Endothelial cell of umbilical vein (primary cell): Measurements from ENCODE around the gene TOM1L1. TPM values are rescaled to one million over a fixed set of nuclear protein-coding genes. Genes with fewer than 3 reads are reported as not detected.

ENCODE experiments used
- BruUV-seq: library from RNA; stranded (reverse); fragments of 400-500 nt; replicated peaks from 2 replicates; lab custom pipeline; 2021; lab: Mats Ljungman, UMichigan
- CTCF ChIA-PET: fragments of 300-600, 350-600 bp; sonication (Branson Sonifier 250); formaldehyde crosslinking; loops from one replicate; lab custom pipeline; 2021; ENCODE audit warnings: antibody characterized with exemption, inconsistent platforms; lab: Charles Lee
- POLR2A ChIA-PET: fragments of 300-600, 350-600 bp; sonication (Branson Sonifier 250); formaldehyde crosslinking; loops from one replicate; lab custom pipeline; 2021; ENCODE audit warnings: antibody characterized with exemption, inconsistent platforms; lab: Charles Lee
- DNase-seq: peaks from one replicate; pipeline ENCODE4 v3.0.0-alpha.2; 2011; ENCODE audit warnings: low read depth, low spot score
- FAIRE-seq: peaks from 2 replicates; lab custom pipeline; 2011; peaks lifted over from hg19 to GRCh38; lab: Jason Lieb, UNC
- H2AFZ ChIP-seq: 2 replicates; pipeline ENCODE4 v1.6.0; 2012; ENCODE audit warnings: low read depth, low read length, control low read depth, inconsistent platforms
- H3K27ac ChIP-seq: 2 replicates; pipeline ENCODE4 v1.5.1; 2011; ENCODE audit warnings: low read depth, mild to moderate bottlenecking, control low read depth, low read length, moderate library complexity; ENCODE audit not compliant: insufficient read depth
- H3K27me3 ChIP-seq, 2 experiments: 2 replicates each; pipeline versions ENCODE4 v1.6.0 to v1.6.1; 2011; ENCODE audit warnings: low read length in 2 of 2, mixed read lengths in 1 of 2; ENCODE audit not compliant: control insufficient read depth in 2 of 2, insufficient read depth in 2 of 2
- H3K36me3 ChIP-seq, 2 experiments: 2 replicates in 1 of 2; 3 replicates in 1 of 2; pipeline ENCODE4 v1.5.1; 2011; ENCODE audit warnings: low read length in 2 of 2, mild to moderate bottlenecking in 1 of 2, moderate library complexity in 1 of 2; ENCODE audit not compliant: control insufficient read depth in 2 of 2, insufficient read depth in 2 of 2; ENCODE audit errors: extremely low read depth in 1 of 2
- H3K4me1 ChIP-seq: 3 replicates; pipeline ENCODE4 v1.5.1; 2011; ENCODE audit warnings: mild to moderate bottlenecking, low read length; ENCODE audit not compliant: control insufficient read depth, insufficient read depth; ENCODE audit errors: extremely low read depth
- H3K4me2 ChIP-seq: 2 replicates; pipeline ENCODE4 v1.6.1; 2011; ENCODE audit warnings: low read length, control low read depth, mixed read lengths; ENCODE audit not compliant: insufficient read depth
- H3K4me3 ChIP-seq, 3 experiments: fragments of 200-600 bp in 1 of 3; sonication (generic), shearing (Covaris generic) in 1 of 3; replicated peaks in 1 of 3; 2 replicates each; pipeline ENCODE4 v1.5.1; 2011 to 2016; ENCODE audit warnings: control low read depth in 3 of 3, low read length in 3 of 3, mild to moderate bottlenecking in 2 of 3, inconsistent platforms in 1 of 3, low read depth in 1 of 3, moderate library complexity in 1 of 3; ENCODE audit not compliant: insufficient read depth in 1 of 3
- H3K79me2 ChIP-seq: 2 replicates; pipeline ENCODE4 v1.6.0; 2012; ENCODE audit warnings: low read length, inconsistent platforms; ENCODE audit not compliant: control insufficient read depth, insufficient read depth
- H3K9ac ChIP-seq: replicated peaks from 2 replicates; pipeline ENCODE3; 2011; ENCODE audit warnings: low read length, control low read depth; ENCODE audit not compliant: insufficient read depth; ENCODE audit errors: extremely low read depth
- H3K9me1 ChIP-seq: replicated peaks from 3 replicates; pipeline ENCODE4 v1.6.0; 2011; ENCODE audit warnings: mild to moderate bottlenecking, low read length; ENCODE audit not compliant: control insufficient read depth, insufficient read depth; ENCODE audit errors: extremely low read depth
- H3K9me3 ChIP-seq: replicated peaks from 2 replicates; pipeline ENCODE4 v1.5.1; 2012; ENCODE audit warnings: low read length, inconsistent platforms; ENCODE audit not compliant: control insufficient read depth, insufficient read depth
- H4K20me1 ChIP-seq: replicated peaks from 2 replicates; pipeline ENCODE3; 2011; ENCODE audit warnings: mild to moderate bottlenecking, low read length; ENCODE audit not compliant: control insufficient read depth, insufficient read depth; ENCODE audit errors: extremely low read depth
- CTCF ChIP-seq, 2 donors: IDR thresholded peaks; 1 replicate in 1 of 2; 2 replicates in 1 of 2; pipeline ENCODE4 v1.5.1; 2011; ENCODE audit warnings: low read length in 2 of 2, mild to moderate bottlenecking in 2 of 2, moderate library complexity in 2 of 2, control low read depth in 1 of 2, inconsistent platforms in 1 of 2, low read depth in 1 of 2; ENCODE audit not compliant: insufficient read depth in 1 of 2; ENCODE audit errors: extremely low read depth in 1 of 2
- EZH2 ChIP-seq: IDR thresholded peaks from 2 replicates; pipeline ENCODE4 v1.6.1; 2012; ENCODE audit warnings: borderline replicate concordance, low read depth, mild to moderate bottlenecking, moderate library complexity, low read length, inconsistent platforms; ENCODE audit not compliant: severe bottlenecking
- FOS ChIP-seq: IDR thresholded peaks from 2 replicates; pipeline ENCODE4 v1.6.1; 2011; ENCODE audit warnings: mild to moderate bottlenecking, low read length, moderate library complexity, borderline replicate concordance; ENCODE audit not compliant: insufficient read depth
- GATA2 ChIP-seq: IDR thresholded peaks from 2 replicates; pipeline ENCODE4 v1.7.0; 2011; ENCODE audit warnings: low read depth, mild to moderate bottlenecking, moderate library complexity, mixed read lengths, low read length; ENCODE audit not compliant: insufficient read length, insufficient read depth
- JUN ChIP-seq: IDR thresholded peaks from 2 replicates; pipeline ENCODE4 v1.6.1; 2011; ENCODE audit warnings: borderline replicate concordance, low read depth; ENCODE audit not compliant: insufficient read length, insufficient read depth
- MAX ChIP-seq: IDR thresholded peaks from 2 replicates; pipeline ENCODE4 v1.6.1; 2011; ENCODE audit not compliant: insufficient read depth, insufficient read length
- MYC ChIP-seq: IDR thresholded peaks from one replicate; pipeline ENCODE4 v1.6.1; 2011; ENCODE audit warnings: mild to moderate bottlenecking, low read depth, low read length
- POLR2A ChIP-seq: IDR thresholded peaks from 2 replicates; pipeline ENCODE4 v1.6.1; 2012; ENCODE audit warnings: low read depth, mild to moderate bottlenecking, control low read depth, low read length
- POLR2AphosphoS5 ChIP-seq: IDR thresholded peaks from 2 replicates; pipeline ENCODE4 v1.6.1; 2012; ENCODE audit warnings: low read depth, mild to moderate bottlenecking, control low read depth, low read length, moderate library complexity; ENCODE audit not compliant: insufficient read depth
- dilution Hi-C: fragments of 300-500 bp; cut with MboI; formaldehyde crosslinking; loops from one replicate; pipeline ENCODE4 v1.15.0; 2019; ENCODE audit warnings: low sequenced_read_pairs; ENCODE audit not compliant: extremely low pct_ligation_motif_present
- intact Hi-C: fragments of 100-400 bp; cut with micrococcal nuclease; formaldehyde crosslinking; loops from one replicate; pipeline ENCODE4 v1.10.0; 2022
- polyA plus RNA-seq, 4 experiments: library from polyadenylated mRNA; depleted of rRNA in 3 of 4; stranded (reverse) in 3 of 4; unstranded in 1 of 4; fragments of >200 nt; gene quantifications; 2 replicates each; pipeline versions ENCODE4 v1.2.1 to v1.2.3, GENCODE V29; 2011 to 2012; ENCODE audit warnings: missing spikeins in 1 of 4
- total RNA-seq: library from RNA; stranded (reverse); gene quantifications from 2 replicates; pipeline ENCODE4 v1.2.3, GENCODE V29; 2021

The TOM1L1 gene
- total and polyA plus RNA-seq, 2 donors (not counting 3 experiments of a cell fraction or from before 2014, with no cell fraction given), result 0.44 to 0.60 TPM

GRCh38 chr17:54937426-54937825, 36.8 kb downstream of the TOM1L1 start:
- Histone ChIP-seq H3K4me1 (no peaks in the 10 kb centered on the region), H4K20me1 (no peaks in the 10 kb centered on the region), H3K4me3 (no peak overlapping the region), H3K27ac (no peak overlapping the region), H3K9me1 (no peaks in the 10 kb centered on the region), H3K4me2 (no peak overlapping the region), H3K36me3 (no peaks in the 10 kb centered on the region), H3K9me3 (no peaks in the 10 kb centered on the region), H3K9ac (no peak overlapping the region), H2AFZ (no peak overlapping the region), H3K79me2 (no peaks in the 10 kb centered on the region), H3K27me3 (no peaks in the 10 kb centered on the region)
- dilution Hi-C loops (no loop called here), intact Hi-C loops (no loop called here)
- DNase-seq (no peak), FAIRE-seq (no peak)
- ChIA-PET POLR2A (no interaction called here), CTCF (no interaction called here)
- TF ChIP-seq FOS, result no peak
- TF ChIP-seq CTCF (IDR thresholded peaks at IDR 0.05; ENCODE audit: extremely low read depth in 1 of 2, insufficient read depth in 1 of 2, low read depth in 1 of 2, low read length in 2 of 2), result no peak
- TF ChIP-seq POLR2AphosphoS5, result no peak
- TF ChIP-seq EZH2, result no peak
- no peak for TF ChIP-seq POLR2A
- TF ChIP-seq MAX, result no peak
- no peak for TF ChIP-seq GATA2
- no peak for TF ChIP-seq JUN
- no peak for TF ChIP-seq MYC
- no TSS peak for BruUV-seq
